OCI-M1 (cell line): ENCODE data around the gene CNN2.
"Not testable (repeated sequence)": the region's sequence is repeated elsewhere in the genome, so short reads cannot be mapped to it uniquely, and the experiment has no call there.

Source experiments
- DNase-seq: peaks from one replicate; lab custom pipeline; 2025; lab: John Stamatoyannopoulos, UW

CNN2 gene

DNA sequence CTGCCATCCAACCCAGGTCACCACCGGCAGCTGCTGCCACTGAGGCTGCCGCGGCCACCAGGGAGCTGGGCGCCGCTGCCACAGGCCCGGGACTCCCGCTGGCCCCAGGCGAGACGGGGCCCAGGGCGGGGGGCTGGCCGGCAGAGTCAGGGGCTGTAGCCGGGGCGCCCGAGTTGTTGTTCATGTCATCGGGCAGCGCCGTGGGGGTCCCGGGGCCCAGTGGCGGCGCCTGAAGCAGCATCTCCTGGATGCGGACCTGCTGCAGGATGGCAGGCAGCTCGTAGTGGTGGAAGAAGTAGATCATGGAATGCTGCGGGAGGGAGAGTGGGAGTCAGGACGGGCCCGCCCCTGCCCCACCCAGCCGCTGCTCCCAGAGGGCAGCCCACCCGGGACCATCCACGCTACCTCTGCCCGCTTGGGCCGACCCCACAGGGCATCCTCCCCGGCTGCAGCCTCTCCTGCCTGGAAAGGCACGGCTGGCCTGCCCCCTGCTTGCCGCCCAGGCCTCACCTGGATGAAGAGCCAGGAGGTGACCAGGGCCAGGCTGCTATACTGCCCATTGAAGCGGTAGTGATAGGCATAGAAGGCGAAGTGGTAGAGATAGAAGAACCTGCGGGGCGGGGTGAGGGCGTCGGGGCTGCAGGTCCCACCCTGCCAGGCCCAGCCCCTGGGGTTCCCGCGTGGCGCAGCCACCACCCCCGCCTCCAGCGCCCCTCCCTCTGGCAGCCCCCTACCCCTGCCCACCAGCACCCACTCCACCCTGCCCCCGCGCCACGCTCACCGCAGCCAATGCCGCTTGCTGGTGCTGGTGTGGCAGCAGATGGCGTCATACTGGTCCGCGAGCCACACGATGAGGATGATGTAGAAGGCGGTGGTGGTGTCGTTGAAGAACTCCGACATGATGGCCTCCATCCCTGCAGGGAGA lies 15.6 kb upstream of the CNN2 start:
- DNase-seq: no peak

DNA sequence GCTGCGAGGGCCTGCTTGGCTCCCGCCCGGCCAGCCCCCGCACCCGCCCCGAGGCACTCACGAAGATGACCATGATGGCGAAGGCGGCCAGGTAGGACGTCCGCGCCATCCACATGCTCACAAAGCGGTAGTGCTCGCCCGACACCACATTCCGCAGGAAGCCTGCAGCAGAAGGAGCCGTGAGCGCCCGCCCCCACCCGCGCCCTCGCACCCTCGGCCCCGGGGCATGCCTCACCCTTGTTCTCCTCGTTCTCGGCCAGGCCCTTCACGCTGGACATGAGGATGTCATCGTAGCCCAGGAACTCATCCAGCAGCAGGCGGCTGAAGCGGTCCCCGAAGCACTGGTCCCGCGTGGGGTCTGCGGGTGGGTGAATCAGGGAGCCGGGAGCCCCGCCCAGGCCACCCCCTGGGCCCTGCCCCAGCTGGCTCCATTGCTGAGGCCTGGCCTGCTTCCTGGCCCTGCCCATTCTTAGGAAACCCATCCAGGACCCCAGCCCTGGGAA lies 14.5 kb upstream of the CNN2 start:
- DNase-seq: no peak

DNA sequence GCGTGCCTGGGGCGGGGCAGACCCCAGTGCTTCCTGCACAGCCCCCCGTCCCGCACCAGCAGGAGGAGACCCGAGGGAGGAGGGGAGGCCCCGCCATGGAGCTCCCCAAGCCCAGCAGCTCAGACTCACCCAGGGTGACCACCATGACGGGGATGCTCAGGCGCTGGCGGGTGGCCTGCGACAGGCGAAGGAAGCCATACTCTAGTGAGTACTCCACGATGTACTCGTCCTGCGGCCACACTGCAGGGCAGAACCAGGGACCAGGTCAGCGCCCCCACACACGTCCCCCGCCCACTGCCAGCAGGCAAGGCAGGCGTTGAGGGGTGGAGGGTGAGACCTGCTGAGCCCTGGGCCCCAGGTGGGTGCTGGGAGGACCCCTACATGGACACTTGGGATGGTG lies 14.1 kb upstream of the CNN2 start:
- DNase-seq: no peak

DNA sequence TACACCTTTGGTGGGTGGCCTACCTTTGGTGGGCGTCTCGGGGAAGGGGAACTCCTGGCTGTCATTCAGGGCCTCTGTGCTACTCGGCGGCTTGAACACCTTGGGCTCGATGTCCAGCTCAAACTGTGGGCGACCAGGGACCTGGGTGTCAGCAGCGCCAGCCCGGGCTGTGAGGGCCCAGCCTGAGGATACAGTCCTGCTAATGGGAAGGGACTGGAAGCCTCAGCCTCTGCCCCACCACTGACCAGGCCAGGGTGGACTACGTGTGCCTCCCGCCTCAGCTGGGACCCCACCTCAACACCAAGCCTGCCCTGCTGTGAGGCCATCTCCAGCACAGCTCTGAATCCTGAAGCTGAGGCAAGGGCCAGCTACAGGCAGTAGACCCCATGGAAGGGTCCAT lies 13.2 kb upstream of the CNN2 start:
- no peak for DNase-seq

DNA sequence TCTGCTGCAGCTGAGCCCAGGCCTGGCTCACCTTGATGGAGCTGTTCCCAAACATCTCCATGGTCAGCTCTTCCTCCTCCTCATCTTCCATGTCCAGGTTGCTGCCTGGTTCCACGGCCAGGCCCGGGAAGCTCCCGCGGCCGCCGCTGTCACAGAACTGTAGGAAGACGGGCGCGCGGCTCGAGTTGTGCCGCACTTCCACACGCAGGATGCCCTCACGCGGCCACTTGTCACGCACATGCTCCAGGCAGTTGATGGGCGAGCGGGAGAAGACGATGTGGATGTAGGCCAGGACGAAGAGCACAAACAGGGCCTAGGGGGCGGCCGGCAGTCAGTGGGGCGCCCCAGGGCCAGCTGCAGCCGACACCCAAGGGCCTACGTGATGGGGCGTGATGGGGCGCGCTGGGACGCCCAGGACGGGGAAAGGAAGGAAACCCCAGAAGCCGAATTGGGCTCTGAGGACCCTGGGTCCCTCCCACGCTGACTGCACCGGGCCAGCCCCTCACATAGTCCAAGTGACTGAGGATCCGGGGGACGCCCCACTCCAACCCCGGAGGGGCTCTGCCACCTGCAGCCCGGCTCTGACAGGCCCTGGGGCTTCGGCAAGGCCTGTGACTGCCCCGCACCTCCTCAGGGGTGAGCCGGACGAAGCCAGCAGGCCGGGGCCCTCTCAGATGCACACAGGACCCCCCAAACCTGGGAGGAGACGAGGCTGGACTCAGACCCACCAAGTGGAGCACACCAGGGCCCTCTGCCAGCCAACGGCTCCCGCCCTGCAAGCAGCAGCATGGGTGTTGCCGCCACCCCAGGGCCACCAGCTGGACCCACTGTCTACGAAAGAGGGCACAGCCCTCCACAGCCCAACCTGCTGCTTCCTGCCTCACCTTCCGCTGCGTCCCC lies 12.0 kb upstream of the CNN2 start:
- DNase-seq: no peak

DNA sequence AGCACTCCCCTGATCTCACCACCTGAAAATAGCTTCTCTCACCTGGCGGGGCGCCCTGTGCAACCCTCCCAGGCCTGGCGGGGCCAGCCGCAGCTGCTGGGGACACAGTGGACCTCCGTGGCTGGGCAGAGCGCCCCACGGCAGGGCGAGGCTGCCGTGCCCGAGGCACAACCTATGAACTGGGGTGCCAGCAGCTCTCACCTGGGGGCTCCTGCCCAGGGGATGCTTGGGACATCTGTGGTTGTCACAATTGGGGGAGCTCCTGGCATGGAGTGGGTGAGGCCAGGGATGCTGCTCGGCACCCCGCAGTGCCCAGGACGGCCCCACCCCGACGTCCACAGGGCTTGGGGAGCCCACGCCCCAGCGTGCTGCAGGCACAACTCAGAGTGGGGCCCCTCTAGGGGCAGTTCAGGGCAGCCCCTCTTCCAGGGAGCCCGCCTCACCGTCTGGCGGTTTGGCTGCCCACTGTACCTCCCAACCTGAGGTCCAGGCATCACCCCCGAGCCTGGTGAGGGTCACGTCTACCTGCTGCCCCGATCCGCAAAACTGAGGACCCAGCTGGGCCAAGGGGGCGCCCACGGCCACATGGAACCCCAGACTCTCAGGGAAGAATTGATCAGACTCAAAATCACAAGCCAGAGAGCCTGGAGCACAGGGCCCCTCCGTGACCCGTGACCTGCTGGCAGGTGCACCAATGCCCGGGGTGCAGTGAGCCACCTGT lies 11.2 kb upstream of the CNN2 start:
- no peak for DNase-seq

DNA sequence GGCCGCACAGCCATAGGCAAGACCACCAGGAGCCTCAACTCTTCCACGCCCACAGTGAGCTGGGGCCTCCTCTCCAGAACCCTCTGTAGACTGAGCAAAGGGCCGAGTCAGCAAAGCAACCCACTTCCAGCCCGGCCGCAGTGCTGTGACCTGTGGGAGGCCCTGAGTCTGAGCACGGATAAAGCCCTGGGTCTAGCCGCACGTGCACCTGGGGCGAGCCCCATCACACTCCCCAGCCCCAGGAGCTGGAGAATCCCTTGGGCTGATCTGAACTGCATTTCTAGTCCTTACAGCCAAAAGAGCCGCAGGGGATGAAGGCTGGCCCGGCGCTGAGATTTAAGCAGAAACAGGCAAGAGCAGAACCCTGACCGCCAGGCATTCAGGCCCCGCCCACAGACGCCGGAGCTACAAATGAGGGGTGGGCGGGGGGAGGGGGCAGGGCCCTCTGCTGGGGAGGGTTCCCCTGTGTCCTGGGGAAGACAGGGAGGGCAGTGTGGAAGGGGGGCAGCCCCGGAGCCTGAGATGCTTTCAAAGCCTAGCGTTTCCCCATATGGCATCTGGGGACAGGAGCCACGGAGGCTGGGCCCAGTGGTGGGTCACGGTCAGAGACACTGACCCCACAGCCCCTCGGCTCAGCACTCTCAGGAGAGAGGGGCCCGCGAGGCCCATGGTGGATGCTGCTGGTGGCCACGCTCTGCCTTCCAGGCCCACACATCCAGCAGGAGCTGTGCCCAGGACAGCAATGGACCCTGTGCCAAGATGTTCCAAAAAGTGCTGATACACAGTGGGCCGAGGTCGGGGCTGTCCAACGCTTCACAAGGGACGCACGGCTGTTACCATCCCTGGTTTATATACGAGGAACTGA lies 10.4 kb upstream of the CNN2 start:
- DNase-seq: no peak

DNA sequence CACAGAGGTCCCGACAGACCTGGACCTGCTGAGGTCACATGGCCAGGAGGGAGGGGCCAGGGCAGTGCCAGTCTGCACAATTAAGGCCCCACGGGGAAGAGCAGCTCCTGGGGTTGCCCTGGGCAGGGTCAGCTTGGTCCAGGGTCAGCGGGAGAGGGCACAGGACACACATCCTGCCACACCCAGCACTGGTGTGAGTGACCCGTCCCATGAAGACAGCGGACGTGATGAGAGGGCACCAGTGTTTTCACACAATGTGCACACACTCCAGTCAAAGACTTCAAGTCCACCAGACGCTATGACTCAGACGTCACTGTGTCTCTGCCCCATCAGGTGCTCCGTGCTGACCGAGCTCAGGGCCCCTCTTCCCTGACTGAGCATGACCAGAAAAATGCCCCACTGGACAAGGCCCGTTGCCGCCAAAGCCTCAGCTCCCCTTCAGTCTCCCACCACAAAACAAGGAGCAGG lies 9.7 kb upstream of the CNN2 start:
- no peak for DNase-seq

DNA sequence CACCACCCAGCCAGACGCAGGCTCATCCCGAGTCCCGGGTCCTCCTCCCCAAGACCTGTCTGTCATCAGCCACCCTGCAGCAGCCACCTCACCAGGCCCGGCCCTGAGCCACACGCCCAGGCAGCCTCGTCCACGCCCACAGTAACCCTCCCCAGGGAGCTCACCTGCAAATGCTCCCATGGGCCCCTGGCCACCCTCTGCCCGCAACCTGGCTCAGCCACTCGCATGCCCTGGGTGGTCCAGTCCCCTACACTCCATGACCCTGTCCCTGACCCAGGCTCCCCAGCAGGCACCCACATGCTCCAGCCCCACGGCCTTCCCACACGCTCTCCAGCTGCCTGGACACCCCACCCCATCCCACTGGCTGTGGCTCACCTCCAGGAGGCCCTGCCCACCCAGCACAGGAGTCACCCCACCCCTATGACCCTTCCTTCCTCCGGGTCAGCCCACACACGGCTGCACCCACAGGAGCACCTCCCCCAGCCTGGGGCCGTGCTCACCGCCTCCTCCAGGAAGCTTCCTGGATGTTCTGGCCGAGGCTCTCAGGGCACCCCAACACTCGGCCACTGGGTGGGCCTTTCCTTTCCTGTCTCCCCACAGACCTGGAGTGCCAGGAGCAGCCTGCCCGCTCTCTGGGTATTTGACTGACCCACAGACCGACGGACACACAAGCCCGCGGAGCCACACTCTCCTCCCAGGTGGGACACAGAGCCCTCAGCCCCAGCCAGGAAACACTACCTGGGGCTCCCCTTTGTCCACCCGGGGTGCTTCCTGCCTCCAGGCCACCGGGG lies 9.1 kb upstream of the CNN2 start:
- DNase-seq: no peak

DNA sequence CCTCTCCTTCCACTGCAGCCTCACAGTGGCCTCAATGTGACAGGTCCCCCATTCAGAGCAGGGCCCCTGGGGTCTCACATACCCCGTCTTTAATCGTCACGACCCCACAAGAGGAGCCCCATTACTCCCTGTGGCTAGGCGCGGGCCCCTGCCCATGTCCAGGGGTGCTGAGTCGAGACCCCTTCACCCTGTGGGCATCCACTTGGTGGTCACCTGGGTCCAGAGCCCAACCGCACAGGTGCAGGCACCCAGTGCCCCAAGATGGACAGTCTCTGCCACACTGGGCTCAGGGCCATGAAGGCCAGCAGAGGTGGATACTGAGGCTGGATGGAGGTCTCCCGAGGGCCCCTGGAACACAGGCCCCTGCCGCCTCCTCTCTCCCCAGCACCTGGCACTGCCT lies 8.5 kb upstream of the CNN2 start:
- DNase-seq: no peak

DNA sequence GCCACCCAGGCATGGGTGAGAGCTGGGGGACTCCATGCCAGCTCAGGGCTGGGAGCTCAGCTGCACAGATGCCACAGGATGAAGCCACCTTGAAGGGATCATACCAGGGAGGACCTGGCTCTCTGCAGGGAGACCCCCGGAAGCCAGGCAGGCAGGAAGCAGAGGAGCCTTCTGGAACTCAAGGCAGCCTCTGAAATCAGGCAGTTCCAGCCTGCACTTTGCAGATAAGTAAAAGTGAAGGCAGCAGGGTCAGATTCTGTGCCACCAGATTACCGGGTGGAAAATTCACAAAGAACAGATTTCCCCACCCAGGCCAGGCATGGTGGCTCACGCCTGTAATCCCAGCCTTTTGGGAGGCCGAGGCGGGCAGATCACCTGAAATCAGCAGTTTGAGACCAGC lies 8.0 kb upstream of the CNN2 start:
- peak; percentile 12 for DNase-seq

DNA sequence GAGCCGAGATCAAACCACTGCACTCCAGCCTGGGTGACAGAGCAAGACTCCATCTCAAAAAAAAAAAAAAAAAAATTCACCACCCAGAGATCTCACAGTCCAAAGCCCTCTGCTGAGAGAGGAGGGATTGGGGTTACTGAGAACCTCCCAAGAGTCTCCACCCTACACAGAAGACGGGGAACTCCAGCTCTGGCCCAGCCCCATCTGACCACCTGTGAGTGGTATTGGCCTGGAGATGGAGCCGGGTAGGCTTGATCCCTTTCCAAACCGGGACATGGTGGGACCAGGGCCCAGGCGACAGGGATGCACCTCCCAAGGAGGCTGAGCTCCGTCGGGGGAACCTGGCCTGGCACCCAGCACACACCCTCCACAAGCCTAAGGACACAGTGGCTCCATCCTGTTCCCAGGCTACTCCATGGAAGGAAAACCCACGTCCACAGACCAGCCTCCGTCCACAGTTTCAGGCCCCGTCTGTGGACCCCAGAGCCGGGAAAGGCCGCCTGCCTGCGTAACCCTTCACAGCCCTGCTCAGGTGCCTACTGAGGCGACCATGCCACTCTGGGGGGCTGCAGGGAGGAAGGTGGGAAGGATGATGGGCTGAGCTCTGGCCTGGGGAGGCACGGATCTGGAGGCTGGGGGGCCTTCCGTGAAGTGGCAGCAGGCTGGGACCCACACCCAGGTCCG lies 7.3 kb upstream of the CNN2 start:
- no peak for DNase-seq

DNA sequence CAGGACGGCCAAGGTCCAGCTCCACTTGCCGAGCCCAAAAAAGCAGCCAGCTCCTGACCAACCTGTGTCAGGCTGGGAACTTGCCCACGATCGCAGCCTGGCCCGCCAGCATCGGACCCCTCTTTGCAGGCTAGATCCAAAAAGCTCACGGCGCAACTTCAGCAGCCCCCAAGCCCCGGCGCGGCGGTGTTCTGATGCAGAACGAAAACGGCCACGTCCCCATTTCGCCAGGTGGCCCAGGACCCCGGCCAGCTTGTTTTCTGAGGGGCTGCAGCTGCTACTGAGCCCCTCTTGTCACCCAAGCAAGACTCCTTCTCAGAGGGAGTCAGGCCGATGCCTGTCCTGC lies 6.8 kb upstream of the CNN2 start:
- no peak for DNase-seq

DNA sequence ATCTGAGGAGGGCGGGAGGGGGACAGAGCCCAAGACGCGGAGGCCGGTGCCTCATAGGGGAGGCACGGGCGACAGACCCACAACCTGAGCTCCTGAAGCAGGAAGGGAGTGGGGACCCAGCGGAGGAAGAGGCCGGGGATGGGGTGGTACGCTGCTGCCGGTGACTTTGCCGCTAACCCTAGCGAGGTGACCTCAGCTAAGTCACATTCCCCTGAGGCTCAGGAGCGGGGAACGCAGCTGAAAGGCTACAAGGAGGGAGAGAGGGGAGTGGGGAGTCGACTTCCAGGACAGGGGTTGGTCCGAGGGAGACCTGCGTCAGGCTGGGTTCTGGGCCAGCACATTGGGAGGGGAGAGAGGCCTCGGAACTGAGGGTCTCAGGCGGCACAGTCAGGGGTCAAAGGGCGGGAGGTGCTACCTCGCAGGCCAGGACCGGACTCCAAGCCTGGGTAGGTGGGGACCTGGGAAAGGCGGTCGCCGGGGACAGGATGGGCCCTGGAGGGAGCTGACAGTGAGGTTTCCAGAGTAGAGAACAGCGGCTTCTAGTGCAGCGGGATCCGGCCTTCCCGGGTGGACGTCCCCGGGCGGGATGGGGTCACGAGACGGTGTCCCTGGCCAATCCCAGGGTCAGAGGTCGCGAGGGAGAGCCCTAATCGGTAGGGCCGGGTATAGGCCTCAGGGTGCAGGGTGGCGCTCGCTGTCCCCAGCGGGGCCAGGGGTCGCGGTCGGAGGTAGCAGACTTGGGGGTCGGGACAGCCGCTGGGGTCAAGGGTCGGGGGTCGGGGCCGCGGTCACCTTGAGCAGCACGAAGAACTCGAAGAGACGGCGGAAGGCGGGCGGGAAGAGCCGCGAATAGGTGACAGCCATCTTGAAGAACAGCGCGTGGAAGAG lies 6.2 kb upstream of the CNN2 start:
- DNase-seq: no peak

DNA sequence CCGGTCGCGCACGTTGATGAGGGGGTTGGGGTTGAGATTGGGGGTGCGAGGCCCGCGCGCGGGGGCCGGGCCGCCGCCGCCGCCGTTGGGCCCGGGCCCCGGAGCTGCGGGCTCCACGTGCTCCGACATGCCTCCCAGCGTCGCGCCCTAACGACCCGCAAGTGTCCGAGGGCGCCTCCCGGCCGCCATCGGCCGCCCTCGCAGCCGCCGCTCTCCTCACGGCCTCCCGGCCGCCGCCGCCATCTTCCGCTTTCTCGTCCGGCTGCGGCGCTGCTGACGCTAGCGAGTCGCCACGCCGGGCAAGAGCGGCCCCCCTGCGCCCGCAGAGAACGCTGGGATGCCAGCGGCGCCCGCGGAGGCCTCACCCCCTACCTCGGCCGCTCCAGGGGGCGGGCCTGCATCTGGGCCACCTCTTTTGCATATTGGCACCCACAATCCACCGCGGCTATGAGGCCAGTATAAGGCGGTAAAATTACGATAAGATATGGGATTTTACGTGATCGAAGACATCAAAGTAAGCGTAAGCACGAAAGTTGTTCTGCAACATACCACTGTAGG lies 5.5 kb upstream of the CNN2 start, which contains the start of gene TMEM259:
TSS of gene TMEM259 (minus strand) at position 256 of the 558 bp plus-strand sequence. CDS start at position 129, 127 bp downstream.
- peak; percentile 94 for DNase-seq

DNA sequence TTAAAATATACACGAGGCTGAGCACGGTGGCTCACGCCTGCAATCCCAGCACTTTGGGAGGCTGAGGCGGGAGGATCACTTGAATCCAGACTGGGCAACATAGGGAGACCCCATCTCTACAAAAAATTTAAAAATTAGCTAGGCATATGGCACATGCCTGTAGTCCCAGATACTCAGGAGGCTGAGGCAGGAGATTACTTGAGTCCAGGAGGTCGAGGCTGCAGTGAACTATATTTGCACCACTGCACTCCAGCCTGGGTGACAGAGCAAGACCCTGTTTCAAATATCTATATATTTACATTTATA lies 2.6 kb upstream of the CNN2 start:
- not testable (repeated sequence) for DNase-seq

DNA sequence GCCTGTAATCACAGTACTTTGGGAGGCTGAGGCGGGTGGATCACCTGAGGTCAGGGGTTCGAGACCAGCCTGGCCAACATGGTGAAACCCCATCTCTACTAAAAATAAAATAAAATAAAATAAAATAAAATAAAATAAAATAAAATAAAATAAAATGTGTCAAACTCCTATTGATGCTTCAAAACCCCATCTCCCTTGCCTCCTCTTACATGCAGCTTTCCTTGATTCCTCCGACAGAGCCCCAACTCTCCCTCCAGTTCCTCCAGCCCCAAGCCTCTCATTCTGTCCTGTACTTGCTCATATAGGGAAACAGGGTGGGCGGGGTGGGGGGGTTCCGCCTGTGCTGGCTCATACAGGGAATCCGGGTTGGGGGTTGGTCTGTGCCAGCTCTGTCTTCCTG lies 1.3 kb upstream of the CNN2 start:
- not testable (repeated sequence) for DNase-seq
